AG04450 (cell line): Measurements from ENCODE around the gene SEC24D. TPM values are rescaled to one million over a fixed set of nuclear protein-coding genes. Genes with fewer than 3 reads are reported as not detected.

ENCODE experiments used
- CTCF ChIA-PET: fragments of 300-600, 350-600 bp; formaldehyde crosslinking; extraction: SDS; loops from one replicate; lab custom pipeline; 2022; ENCODE audit warnings: antibody characterized with exemption, inconsistent platforms; lab: Charles Lee
- POLR2A ChIA-PET: fragments of 350-600 bp; formaldehyde crosslinking; extraction: SDS; loops from one replicate; lab custom pipeline; 2021; ENCODE audit warnings: antibody characterized with exemption, inconsistent platforms; lab: Yijun Ruan, JAX
- DNase-seq: peaks from one replicate; pipeline ENCODE4 v3.0.0-alpha.2; 2011; ENCODE audit warnings: low read depth, low spot score
- H3K27ac ChIP-seq: one replicate; pipeline ENCODE4 v1.5.1; 2012; ENCODE audit warnings: low read depth, low read length, control low read depth
- H3K27me3 ChIP-seq: one replicate; pipeline ENCODE4 v1.6.0; 2012; ENCODE audit warnings: low read length; ENCODE audit not compliant: control insufficient read depth, insufficient read depth
- H3K4me3 ChIP-seq: 2 replicates; pipeline ENCODE4 v1.5.1; 2011; ENCODE audit warnings: mild to moderate bottlenecking, low read depth, low read length, control low read depth
- H3K9me3 ChIP-seq: 2 replicates; pipeline ENCODE4 v1.5.1; 2012; ENCODE audit warnings: low read length; ENCODE audit not compliant: control insufficient read depth, insufficient read depth
- polyA plus RNA-seq: library from polyadenylated mRNA; depleted of rRNA; stranded (reverse); fragments of >200 nt; gene quantifications from 2 replicates; pipeline ENCODE4 v1.2.3, GENCODE V29; 2011
- TF ChIP-seq, protein P1 (sequence below): IDR thresholded peaks from 2 replicates; pipeline ENCODE4 v1.5.1; 2011; ENCODE audit warnings: low read depth, low read length, control low read depth, inconsistent platforms

Gene SEC24D
- polyA plus RNA-seq, 1 experiment, result 113 TPM

DNA sequence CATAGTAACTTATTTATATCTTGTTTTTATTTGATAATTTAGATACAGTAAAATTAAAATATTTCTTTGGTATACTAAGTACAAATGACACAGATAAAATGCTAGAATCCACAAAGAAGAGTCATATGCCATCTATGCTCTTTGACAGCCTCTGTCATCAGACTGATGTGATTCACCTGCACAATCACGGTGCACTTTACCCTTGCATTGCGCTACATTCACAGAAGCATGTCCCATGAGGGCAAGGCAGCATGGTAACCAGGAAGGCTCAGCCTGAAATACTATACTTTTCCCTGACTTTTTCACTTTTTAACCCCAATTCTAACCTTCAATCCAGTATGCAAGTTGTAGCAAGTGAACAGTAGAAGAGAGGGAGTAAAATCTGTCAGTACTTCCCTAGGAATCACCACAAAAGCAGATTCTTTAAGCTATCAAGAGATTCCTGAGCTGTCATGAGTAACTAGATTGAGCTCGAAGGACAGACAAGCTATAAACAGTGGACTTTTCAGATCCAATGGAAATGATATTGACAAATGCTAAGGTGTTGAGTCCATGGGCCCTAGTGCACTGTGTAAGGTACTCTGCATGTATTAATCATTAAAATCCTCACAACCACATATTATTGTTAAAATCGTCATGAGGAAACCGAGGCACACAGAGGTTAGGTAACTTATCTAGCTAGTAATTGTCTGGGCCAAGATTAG is 14.2 kb downstream of the SEC24D start:
- TF ChIP-seq, protein P1, sequence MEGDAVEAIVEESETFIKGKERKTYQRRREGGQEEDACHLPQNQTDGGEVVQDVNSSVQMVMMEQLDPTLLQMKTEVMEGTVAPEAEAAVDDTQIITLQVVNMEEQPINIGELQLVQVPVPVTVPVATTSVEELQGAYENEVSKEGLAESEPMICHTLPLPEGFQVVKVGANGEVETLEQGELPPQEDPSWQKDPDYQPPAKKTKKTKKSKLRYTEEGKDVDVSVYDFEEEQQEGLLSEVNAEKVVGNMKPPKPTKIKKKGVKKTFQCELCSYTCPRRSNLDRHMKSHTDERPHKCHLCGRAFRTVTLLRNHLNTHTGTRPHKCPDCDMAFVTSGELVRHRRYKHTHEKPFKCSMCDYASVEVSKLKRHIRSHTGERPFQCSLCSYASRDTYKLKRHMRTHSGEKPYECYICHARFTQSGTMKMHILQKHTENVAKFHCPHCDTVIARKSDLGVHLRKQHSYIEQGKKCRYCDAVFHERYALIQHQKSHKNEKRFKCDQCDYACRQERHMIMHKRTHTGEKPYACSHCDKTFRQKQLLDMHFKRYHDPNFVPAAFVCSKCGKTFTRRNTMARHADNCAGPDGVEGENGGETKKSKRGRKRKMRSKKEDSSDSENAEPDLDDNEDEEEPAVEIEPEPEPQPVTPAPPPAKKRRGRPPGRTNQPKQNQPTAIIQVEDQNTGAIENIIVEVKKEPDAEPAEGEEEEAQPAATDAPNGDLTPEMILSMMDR, result no peak
- Histone ChIP-seq H3K27ac (no peak overlapping the region), H3K27me3 (no peaks in the 10 kb centered on the region), H3K9me3 (no peaks in the 10 kb centered on the region), H3K4me3 (no peak overlapping the region)
- DNase-seq, result no peak
- ChIA-PET POLR2A (interaction anchor here (0.6 to 1.7 kb wide), 2 partner anchors 9 to 19 kb away, joined by 3 read pairs; no protein-coding TSS in a partner anchor), CTCF (no interaction called here)

DNA sequence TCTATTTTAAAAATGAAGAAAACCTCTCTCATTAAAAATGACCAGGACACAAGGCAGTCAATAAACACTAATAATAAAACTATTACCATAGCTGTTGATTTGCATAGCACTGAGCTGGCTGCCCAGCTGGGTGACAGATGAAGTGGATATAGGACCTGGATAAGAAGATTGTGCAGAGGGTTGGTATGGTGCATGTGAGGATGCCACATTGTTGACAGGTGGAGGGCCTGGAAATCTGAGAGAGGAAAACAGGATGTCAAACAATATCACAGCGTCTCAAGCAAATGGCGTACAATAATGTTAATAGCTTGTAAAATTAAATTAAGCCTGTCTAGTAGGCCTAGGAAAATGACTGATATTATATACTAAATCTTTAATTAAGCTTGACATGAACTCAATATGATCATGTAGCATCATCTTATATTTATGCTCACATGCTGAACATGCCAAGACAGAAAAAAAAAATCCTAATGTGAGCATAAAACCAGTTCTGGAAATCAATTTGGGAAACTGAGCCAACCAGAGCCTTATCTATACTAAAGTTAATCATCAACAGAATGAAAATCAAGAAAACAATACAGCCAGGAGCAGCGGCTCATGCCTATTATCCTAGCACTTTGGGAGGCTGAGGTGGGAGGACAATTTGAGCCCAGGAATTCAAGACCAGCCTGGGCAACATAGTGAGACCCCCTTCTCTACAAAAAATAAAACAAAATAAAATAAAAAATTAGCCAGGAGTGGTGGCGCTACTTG is 18.6 kb downstream of the SEC24D start:
- Histone ChIP-seq H3K4me3 (no peak overlapping the region), H3K27ac (no peak overlapping the region), H3K9me3 (no peaks in the 10 kb centered on the region), H3K27me3 (no peaks in the 10 kb centered on the region)
- POLR2A ChIA-PET, result interaction anchor here (0.6 kb wide), 1 partner anchor 185 kb away, joined by 3 read pairs; no protein-coding TSS in a partner anchor
- DNase-seq, result no peak
- TF ChIP-seq, protein P1, result no peak
- CTCF ChIA-PET, result no interaction called here

DNA sequence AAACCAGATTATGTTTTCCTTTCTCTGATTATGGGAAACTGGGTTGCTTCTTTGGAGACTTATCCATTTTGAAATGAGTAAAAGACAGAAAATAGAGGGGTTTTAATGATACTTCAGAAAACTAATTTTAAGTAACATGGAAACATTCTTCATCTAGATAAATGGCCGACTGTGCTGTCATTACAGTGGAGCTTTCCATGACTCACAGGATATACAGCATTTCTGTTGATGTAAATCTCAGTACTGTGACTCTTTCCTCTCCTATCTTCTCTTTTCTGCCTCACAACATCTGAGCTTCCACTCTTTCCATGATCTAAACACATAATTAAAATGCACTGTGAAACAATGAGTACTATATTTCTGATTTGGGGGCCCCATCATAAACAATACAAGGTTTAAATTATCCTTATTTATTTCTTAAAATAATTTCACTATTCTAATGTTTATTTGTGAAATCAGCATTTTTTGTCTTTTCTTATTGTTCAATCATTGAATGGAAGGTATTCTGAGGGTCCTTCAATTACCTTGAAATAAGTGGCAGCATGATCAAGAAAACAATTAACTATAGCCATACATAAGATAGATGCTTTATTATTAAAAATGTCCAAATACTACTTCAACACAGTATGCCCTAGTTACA is 19.3 kb downstream of the SEC24D start:
- no peak overlapping the region for H3K4me3 ChIP-seq
- DNase-seq, result peak; percentile 15
- TF ChIP-seq, protein P1, result no peak
- no peaks in the 10 kb centered on the region for H3K27me3 ChIP-seq
- ChIA-PET POLR2A (interaction anchor here (0.6 kb wide), 1 partner anchor 186 kb away, joined by 3 read pairs; no protein-coding TSS in a partner anchor), CTCF (no interaction called here)
- no peaks in the 10 kb centered on the region for H3K9me3 ChIP-seq
- no peak overlapping the region for H3K27ac ChIP-seq

DNA sequence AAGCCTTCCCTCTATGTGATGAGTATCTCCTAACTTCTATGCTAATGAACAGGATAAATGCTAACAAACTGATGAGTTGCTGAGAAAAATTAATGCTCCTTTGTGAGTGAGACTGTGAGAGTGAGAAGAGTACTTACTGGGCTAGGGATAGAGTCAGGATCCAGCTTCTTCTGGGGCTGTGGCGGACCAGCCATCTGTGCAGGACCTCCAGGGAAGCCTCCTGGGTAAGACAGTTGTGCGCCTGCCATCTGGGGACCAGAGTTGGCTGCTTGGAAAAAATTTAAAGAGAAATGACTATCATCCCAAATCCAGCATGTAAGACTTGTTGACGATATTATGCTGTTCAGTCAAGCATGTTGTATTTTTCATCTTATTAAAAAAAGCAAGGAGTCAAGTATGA is 21.0 kb downstream of the SEC24D start:
- Histone ChIP-seq H3K27ac (no peak overlapping the region), H3K9me3 (no peaks in the 10 kb centered on the region), H3K4me3 (no peak overlapping the region), H3K27me3 (no peaks in the 10 kb centered on the region)
- no peak for DNase-seq
- TF ChIP-seq, protein P1, result no peak
- ChIA-PET CTCF (no interaction called here), POLR2A (no interaction called here)
